ENCODE measurements around the gene SNX8. TPM values are rescaled to one million over a fixed set of nuclear protein-coding genes. Genes with fewer than 3 reads are reported as not detected.
A peak's percentile ranks its signal among the peaks of the same experiment; 100 is the strongest.

Gene SNX8
- total and polyA plus RNA-seq, 9 of the 15 experiments (the other 6 are each of a cell fraction or from before 2014, with no cell fraction given) = 2.7 to 51.6 (median 16.9) TPM

- TF ChIP-seq XRCC3 (IDR thresholded peaks at IDR 0.05) (no peak), TCF7L2 (IDR thresholded peaks at IDR 0.05; ENCODE audit: low read depth, low read length) (peak; percentile 91), CXXC5 (CRISPR knock-in tag; IDR thresholded peaks at IDR 0.05) (peak; percentile 89), TRIM24 (IDR thresholded peaks at IDR 0.05) (peak in 1 of 2 experiments; percentile 60; a peak in 1 of 4 replicates), ZNF764 (CRISPR knock-in tag; IDR thresholded peaks at IDR 0.05; ENCODE audit: low read depth) (no peak), TCF7 (IDR thresholded peaks at IDR 0.05; ENCODE audit: borderline replicate concordance) (no peak), MNT (conservative IDR thresholded peaks at IDR 0.05) (peak; percentile 99), JUND (IDR thresholded peaks at IDR 0.05; ENCODE audit: borderline replicate concordance, low read depth, low read length) (peak; percentile 92), JUND (tag; IDR thresholded peaks at IDR 0.05; ENCODE audit: borderline replicate concordance, low read depth, low read length) (no peak; the same call in 2 of the 3 replicates), HEY1 (CRISPR knock-in tag; IDR thresholded peaks at IDR 0.05; ENCODE audit: borderline replicate concordance) (no peak), HES1 (IDR thresholded peaks at IDR 0.05; ENCODE audit: low read depth) (peak; percentile 6; the same call in 1 of the 2 replicates), NCOA2 (IDR thresholded peaks at IDR 0.05; ENCODE audit: partially characterized antibody in 2 of 2) (no peak), POLR2H (tag; IDR thresholded peaks at IDR 0.05; ENCODE audit: low read depth) (no peak; the same call in 1 of the 2 replicates), IRF2 (CRISPR knock-in tag; IDR thresholded peaks at IDR 0.05) (no peak), CREM (IDR thresholded peaks at IDR 0.05; ENCODE audit: low read depth) (peak; percentile 68)
- TF ChIP-seq, protein P1, sequence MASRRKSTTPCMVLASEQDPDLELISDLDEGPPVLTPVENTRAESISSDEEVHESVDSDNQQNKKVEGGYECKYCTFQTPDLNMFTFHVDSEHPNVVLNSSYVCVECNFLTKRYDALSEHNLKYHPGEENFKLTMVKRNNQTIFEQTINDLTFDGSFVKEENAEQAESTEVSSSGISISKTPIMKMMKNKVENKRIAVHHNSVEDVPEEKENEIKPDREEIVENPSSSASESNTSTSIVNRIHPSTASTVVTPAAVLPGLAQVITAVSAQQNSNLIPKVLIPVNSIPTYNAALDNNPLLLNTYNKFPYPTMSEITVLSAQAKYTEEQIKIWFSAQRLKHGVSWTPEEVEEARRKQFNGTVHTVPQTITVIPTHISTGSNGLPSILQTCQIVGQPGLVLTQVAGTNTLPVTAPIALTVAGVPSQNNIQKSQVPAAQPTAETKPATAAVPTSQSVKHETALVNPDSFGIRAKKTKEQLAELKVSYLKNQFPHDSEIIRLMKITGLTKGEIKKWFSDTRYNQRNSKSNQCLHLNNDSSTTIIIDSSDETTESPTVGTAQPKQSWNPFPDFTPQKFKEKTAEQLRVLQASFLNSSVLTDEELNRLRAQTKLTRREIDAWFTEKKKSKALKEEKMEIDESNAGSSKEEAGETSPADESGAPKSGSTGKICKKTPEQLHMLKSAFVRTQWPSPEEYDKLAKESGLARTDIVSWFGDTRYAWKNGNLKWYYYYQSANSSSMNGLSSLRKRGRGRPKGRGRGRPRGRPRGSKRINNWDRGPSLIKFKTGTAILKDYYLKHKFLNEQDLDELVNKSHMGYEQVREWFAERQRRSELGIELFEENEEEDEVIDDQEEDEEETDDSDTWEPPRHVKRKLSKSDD (conservative IDR thresholded peaks at IDR 0.05; ENCODE audit: low read length) = 0 out of 2 replicates have a peak, but pooled peaks have one; percentile 33
- TF ChIP-seq, protein P2, sequence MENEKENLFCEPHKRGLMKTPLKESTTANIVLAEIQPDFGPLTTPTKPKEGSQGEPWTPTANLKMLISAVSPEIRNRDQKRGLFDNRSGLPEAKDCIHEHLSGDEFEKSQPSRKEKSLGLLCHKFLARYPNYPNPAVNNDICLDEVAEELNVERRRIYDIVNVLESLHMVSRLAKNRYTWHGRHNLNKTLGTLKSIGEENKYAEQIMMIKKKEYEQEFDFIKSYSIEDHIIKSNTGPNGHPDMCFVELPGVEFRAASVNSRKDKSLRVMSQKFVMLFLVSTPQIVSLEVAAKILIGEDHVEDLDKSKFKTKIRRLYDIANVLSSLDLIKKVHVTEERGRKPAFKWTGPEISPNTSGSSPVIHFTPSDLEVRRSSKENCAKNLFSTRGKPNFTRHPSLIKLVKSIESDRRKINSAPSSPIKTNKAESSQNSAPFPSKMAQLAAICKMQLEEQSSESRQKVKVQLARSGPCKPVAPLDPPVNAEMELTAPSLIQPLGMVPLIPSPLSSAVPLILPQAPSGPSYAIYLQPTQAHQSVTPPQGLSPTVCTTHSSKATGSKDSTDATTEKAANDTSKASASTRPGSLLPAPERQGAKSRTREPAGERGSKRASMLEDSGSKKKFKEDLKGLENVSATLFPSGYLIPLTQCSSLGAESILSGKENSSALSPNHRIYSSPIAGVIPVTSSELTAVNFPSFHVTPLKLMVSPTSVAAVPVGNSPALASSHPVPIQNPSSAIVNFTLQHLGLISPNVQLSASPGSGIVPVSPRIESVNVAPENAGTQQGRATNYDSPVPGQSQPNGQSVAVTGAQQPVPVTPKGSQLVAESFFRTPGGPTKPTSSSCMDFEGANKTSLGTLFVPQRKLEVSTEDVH (IDR thresholded peaks at IDR 0.05; ENCODE audit: low read depth, partially characterized antibody) = peak; percentile 57
Observed at GRCh38 chr7:2354186-2354938, 40.1 kb upstream of the SNX8 start, which contains the start of gene EIF3B (continued).

All from K562 (cell line).